ENCODE data around the gene DSCAML1. TPM values are rescaled to one million over a fixed set of nuclear protein-coding genes. Genes with fewer than 3 reads are reported as not detected.

Gene DSCAML1
- total RNA-seq, 2 experiments from 2014 or later: not detected

- H3K9me3 ChIP-seq (ENCODE audit: low read length): no peaks in the 10 kb centered on the region
- no peak overlapping the region for H3K4me2 ChIP-seq (ENCODE audit: low read length)
- no peak overlapping the region for H3K4me3 ChIP-seq (ENCODE audit: low read depth, low read length, poor library complexity, severe bottlenecking)
- no peaks in the 10 kb centered on the region for H4K20me1 ChIP-seq (ENCODE audit: insufficient read depth, low read length)
- H3K79me2 ChIP-seq (ENCODE audit: insufficient read depth, low read depth, low read length): no peaks in the 10 kb centered on the region
- H3K36me3 ChIP-seq (ENCODE audit: insufficient read depth, low read length): no peaks in the 10 kb centered on the region
- no peaks in the 10 kb centered on the region for H3K4me1 ChIP-seq (ENCODE audit: insufficient read depth, low read length, poor library complexity, severe bottlenecking)
- no TSS peak for BruUV-seq (replicated peaks)
- H3K9me2 ChIP-seq (ENCODE audit: insufficient read depth, low read length): no peaks in the 10 kb centered on the region
- no peak overlapping the region for H3K27ac ChIP-seq (ENCODE audit: low read depth, low read length, poor library complexity, severe bottlenecking)
- CTCF ChIA-PET (ENCODE audit: unreplicated experiment): no interaction called here
- intact Hi-C loops (cut with micrococcal nuclease; ENCODE audit: unreplicated experiment): no loop called here
- no peak for DNase-seq (ENCODE audit: low spot score)
- POLR2A ChIA-PET: no interaction called here
- TF ChIP-seq EZH2phosphoT487 (IDR thresholded peaks at IDR 0.05; ENCODE audit: borderline replicate concordance, low read depth, low read length) (no peak), CTCF (conservative IDR thresholded peaks at IDR 0.05; ENCODE audit: low read length) (no peak)
- no peak overlapping the region for H2AFZ ChIP-seq (ENCODE audit: low read length)
Observed at GRCh38 chr11:117606211-117606610, 190.8 kb downstream of the DSCAML1 start.

- Histone ChIP-seq H3K9me3 (ENCODE audit: low read length) (no peaks in the 10 kb centered on the region), H3K27ac (ENCODE audit: low read depth, low read length, poor library complexity, severe bottlenecking) (no peak overlapping the region), H3K4me1 (ENCODE audit: insufficient read depth, low read length, poor library complexity, severe bottlenecking) (no peaks in the 10 kb centered on the region), H3K79me2 (ENCODE audit: insufficient read depth, low read depth, low read length) (no peaks in the 10 kb centered on the region), H3K4me2 (ENCODE audit: low read length) (no peak overlapping the region), H3K9me2 (ENCODE audit: insufficient read depth, low read length) (no peaks in the 10 kb centered on the region), H3K4me3 (ENCODE audit: low read depth, low read length, poor library complexity, severe bottlenecking) (no peak overlapping the region), H4K20me1 (ENCODE audit: insufficient read depth, low read length) (no peaks in the 10 kb centered on the region), H3K36me3 (ENCODE audit: insufficient read depth, low read length) (no peaks in the 10 kb centered on the region), H2AFZ (ENCODE audit: low read length) (no peak overlapping the region)
- TF ChIP-seq CTCF (conservative IDR thresholded peaks at IDR 0.05; ENCODE audit: low read length) (no peak), EZH2phosphoT487 (IDR thresholded peaks at IDR 0.05; ENCODE audit: borderline replicate concordance, low read depth, low read length) (no peak)
- CTCF ChIA-PET (ENCODE audit: unreplicated experiment): no interaction called here
- POLR2A ChIA-PET: interaction anchor here (0.6 kb wide), 1 partner anchor 16 kb away, joined by 3 read pairs; no protein-coding TSS in a partner anchor
- intact Hi-C loops (cut with micrococcal nuclease; ENCODE audit: unreplicated experiment): no loop called here
- no peak for DNase-seq (ENCODE audit: low spot score)
- BruUV-seq (replicated peaks): no TSS peak
Observed at GRCh38 chr11:117605331-117605730, 191.7 kb downstream of the DSCAML1 start.

GRCh38 chr11:117604336-117604995 is 192.6 kb downstream of the DSCAML1 start:
- Histone ChIP-seq H3K9me3 (ENCODE audit: low read length) (no peaks in the 10 kb centered on the region), H3K4me3 (ENCODE audit: low read depth, low read length, poor library complexity, severe bottlenecking) (no peak overlapping the region), H4K20me1 (ENCODE audit: insufficient read depth, low read length) (no peaks in the 10 kb centered on the region), H3K9me2 (ENCODE audit: insufficient read depth, low read length) (no peaks in the 10 kb centered on the region), H2AFZ (ENCODE audit: low read length) (no peak overlapping the region), H3K36me3 (ENCODE audit: insufficient read depth, low read length) (no peaks in the 10 kb centered on the region), H3K4me2 (ENCODE audit: low read length) (no peak overlapping the region), H3K4me1 (ENCODE audit: insufficient read depth, low read length, poor library complexity, severe bottlenecking) (no peaks in the 10 kb centered on the region), H3K79me2 (ENCODE audit: insufficient read depth, low read depth, low read length) (no peaks in the 10 kb centered on the region), H3K27ac (ENCODE audit: low read depth, low read length, poor library complexity, severe bottlenecking) (no peak overlapping the region)
- TF ChIP-seq CTCF (conservative IDR thresholded peaks at IDR 0.05; ENCODE audit: low read length) (no peak), EZH2phosphoT487 (IDR thresholded peaks at IDR 0.05; ENCODE audit: borderline replicate concordance, low read depth, low read length) (no peak)
- BruUV-seq (replicated peaks): no TSS peak
- CTCF ChIA-PET (ENCODE audit: unreplicated experiment): no interaction called here
- no peak for DNase-seq (ENCODE audit: low spot score)
- intact Hi-C loops (cut with micrococcal nuclease; ENCODE audit: unreplicated experiment): no loop called here
- POLR2A ChIA-PET: no interaction called here

Data from OCI-LY7 (cell line).